Measurements from ENCODE around the gene STARD5.

The STARD5 gene

DNA sequence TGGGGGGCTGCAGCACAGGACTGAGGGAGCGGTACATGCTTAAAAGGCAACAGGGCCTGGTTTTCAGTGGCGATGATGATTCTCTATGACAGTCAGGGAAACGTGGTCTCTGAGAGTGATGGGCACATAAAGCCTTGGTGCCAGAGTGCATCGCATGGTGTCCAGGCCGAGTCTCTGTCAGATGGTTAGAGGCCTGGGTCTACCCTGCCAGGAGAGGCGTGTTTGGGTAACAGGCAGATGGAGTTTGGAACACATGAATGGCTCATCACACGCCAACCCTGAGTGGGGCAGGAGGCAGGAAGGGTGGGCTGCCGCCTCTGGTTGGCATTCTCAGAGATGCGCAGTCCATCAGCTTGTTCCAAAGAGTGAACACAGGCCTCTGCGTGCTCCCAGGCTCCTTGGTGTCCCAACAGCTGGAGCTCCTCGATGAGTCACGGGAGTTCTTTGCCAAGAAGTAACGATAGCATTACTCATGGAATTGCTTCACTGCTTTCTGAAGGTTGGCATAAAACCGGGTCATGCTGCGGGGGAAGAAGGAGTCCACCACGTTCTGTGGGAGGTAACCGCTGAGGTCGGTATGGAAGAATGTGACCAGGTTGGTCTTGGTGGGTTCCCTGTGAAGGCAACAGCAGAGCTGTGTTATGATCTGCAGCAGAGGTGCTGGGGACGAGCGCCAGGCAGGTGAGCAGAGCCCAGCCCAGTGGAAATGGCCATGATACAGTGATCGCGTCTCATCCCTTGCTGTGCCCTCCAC, 11.0 kb downstream of the STARD5 start:
- TF ChIP-seq, protein P1, sequence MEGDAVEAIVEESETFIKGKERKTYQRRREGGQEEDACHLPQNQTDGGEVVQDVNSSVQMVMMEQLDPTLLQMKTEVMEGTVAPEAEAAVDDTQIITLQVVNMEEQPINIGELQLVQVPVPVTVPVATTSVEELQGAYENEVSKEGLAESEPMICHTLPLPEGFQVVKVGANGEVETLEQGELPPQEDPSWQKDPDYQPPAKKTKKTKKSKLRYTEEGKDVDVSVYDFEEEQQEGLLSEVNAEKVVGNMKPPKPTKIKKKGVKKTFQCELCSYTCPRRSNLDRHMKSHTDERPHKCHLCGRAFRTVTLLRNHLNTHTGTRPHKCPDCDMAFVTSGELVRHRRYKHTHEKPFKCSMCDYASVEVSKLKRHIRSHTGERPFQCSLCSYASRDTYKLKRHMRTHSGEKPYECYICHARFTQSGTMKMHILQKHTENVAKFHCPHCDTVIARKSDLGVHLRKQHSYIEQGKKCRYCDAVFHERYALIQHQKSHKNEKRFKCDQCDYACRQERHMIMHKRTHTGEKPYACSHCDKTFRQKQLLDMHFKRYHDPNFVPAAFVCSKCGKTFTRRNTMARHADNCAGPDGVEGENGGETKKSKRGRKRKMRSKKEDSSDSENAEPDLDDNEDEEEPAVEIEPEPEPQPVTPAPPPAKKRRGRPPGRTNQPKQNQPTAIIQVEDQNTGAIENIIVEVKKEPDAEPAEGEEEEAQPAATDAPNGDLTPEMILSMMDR (IDR thresholded peaks at IDR 0.05; ENCODE audit: low read depth, low read length), result no peak
- DNase-seq (ENCODE audit: extremely low read depth, low read depth), result peak; percentile 87

DNA sequence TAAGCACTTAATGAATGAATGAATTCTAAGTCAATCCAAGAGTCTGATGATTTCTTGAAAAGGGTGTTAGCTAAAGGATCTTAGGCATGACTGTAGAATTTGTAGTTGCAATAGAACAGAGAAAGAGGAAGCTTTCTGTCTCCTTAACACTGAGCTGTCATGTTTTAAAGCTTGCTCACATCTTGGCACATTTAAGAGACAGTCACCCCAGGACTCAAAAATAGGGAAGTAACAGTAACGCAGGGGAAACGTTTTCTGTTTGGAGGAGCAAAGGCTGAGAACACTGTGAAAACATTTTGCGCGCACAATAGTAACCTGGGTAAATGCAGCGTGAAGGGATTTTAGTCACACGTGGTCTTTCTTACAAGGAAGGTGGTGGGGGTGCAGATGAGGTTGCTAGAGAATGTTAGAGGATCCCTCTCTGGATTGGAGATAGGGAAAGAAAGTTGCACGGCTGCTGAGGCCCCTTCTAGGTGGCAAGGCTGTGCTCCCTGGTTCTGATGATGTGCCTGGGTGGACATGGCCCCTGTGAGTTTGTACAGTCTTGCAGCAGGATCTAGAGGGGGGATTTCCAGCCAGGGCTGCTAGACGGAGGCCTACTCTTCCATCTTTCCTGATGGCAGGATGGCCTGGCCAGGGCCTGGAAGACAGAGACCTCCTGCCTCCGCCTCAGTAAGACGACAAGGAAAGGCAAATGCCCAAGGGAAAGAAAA, 12.0 kb downstream of the STARD5 start:
- DNase-seq (ENCODE audit: extremely low read depth, low read depth), result no peak
- TF ChIP-seq, protein P1 (IDR thresholded peaks at IDR 0.05; ENCODE audit: low read depth, low read length), result no peak

DNA sequence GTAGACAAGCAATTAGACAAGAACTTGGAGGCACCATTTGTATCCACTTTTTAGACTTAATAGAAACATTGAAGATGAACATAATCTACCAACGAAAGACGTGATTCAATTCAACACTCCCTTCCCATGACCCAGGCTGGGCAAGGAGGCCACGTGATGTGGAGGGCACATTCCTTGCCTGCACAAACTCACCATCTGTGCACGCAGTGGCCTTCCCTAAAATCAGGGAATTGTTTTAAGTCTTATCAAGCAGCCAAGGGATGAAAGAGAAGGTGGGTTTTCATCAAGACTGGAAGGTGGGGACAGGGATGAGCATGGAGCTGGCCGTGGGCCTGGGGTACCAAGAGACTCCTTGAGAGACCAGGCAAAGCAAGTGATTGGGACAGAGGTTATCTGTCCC, 13.5 kb downstream of the STARD5 start:
- no peak for DNase-seq (ENCODE audit: extremely low read depth, low read depth)
- TF ChIP-seq, protein P1 (IDR thresholded peaks at IDR 0.05; ENCODE audit: low read depth, low read length), result no peak

DNA sequence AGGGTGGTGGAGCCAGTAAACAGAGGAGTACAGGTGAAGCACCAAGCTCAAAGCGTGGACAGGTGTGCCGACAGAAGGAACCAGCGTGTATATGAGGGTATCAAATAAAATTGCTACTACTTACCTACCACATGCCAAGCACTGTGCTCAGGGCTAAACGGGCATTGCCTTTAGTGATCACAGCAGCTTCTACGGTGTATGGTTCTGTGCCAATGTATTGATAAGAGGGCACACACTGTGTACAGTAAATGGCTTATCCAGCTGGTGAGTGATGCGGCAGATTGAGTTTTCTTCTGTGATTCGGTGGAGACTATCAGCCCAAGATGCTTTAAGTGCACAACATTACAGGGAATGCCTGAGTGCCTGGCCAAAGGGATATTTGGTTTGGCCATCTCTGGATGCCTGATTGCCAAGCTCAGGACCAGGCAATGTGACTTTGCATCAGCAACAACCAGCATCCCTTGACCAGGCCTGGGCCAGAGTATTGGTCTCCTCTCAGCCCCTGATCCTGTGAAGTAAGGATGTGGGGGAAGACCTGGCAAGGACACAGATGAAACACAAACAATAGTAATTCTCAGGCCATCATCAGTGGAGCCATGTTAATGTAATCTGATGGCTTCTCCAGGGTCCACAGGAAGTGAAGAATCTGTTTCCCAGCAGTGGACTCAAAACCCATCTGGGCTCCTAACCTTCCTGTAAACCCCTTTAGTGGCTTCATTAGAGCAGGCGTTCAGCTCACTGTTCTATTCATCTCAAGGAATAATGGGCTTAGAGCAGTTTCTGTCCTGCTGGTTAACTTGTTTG, 14.1 kb downstream of the STARD5 start:
- TF ChIP-seq, protein P1 (IDR thresholded peaks at IDR 0.05; ENCODE audit: low read depth, low read length), result no peak
- no peak for DNase-seq (ENCODE audit: extremely low read depth, low read depth)

DNA sequence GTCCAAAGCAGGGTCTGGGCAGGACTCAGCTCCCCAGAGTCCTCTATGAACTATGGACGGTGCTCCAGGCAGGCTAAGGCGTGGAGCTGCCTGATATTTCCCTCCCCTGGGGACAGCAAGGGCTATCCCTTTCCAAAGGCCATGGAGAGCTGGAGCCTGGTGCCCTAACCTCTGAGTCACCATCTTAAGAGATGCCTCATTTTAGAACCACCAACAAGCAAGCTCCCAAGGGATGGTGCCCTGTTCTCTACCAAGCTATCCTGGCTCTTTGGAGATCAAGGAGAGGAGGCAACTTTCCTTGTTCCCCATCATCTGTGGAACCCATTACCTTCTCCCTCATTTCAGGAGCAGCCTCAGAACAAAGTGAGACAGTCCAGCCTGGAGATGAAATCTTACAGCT, 15.7 kb downstream of the STARD5 start:
- TF ChIP-seq, protein P1 (IDR thresholded peaks at IDR 0.05; ENCODE audit: low read depth, low read length), result no peak
- no peak for DNase-seq (ENCODE audit: extremely low read depth, low read depth)

DNA sequence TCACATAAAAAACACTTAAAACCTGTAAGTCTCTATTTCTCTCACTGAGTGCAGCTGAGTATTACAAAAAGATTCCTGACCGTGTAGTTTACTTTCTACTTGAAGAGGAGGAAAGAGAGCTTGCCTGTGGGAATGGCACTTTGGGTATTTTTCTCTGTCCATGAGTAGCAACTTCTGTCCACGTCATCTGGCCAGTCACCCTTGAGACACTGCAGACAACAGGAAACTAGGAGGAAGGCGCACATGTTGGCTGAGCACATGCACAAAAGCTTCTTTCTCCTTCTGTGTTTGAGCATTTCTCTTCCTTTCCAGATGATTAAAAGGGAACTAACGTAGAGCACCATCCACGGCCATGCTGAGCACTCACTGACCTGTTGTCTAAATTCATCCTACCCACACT, 19.7 kb downstream of the STARD5 start:
- no peak for DNase-seq (ENCODE audit: extremely low read depth, low read depth)
- TF ChIP-seq, protein P1 (IDR thresholded peaks at IDR 0.05; ENCODE audit: low read depth, low read length), result no peak
